Ishikawa (cell line): Measurements from ENCODE around the gene PPP1R16B.

Experiments used
- CREB1 ChIP-seq: IDR thresholded peaks from 2 replicates; pipeline ENCODE4 v1.6.1; 2012; ENCODE audit warnings: low read depth
- MAX ChIP-seq: IDR thresholded peaks from 2 replicates; pipeline ENCODE4 v1.6.1; 2012
- RAD21 ChIP-seq: IDR thresholded peaks from 2 replicates; pipeline ENCODE4 v1.6.1; 2012; ENCODE audit warnings: low read depth
- REST ChIP-seq: IDR thresholded peaks from 2 replicates; pipeline ENCODE4 v1.6.1; 2012; ENCODE audit warnings: low read depth, mild to moderate bottlenecking
- TAF1 ChIP-seq: IDR thresholded peaks from 2 replicates; pipeline ENCODE4 v1.6.1; 2012; ENCODE audit warnings: low read depth, mild to moderate bottlenecking
- TEAD4 ChIP-seq: IDR thresholded peaks from 2 replicates; pipeline ENCODE4 v1.6.1; 2012
- YY1 ChIP-seq: IDR thresholded peaks from 2 replicates; pipeline ENCODE4 v1.6.1; 2012; ENCODE audit warnings: low read depth

- TF ChIP-seq TEAD4 (no peak), CREB1 (no peak), REST (no peak), MAX (no peak), YY1 (no peak), RAD21 (no peak), TAF1 (no peak)
Measured at GRCh38 chr20:38871560-38871953, 66.1 kb downstream of the PPP1R16B start.
